OCI-LY3 (cell line): ENCODE data around the gene FBXO38.

Experiments used
- H2AFZ ChIP-seq: fragments of 200-600, 300-600 bp; shearing (Covaris generic); 2 replicates; pipeline ENCODE4 v1.6.0; 2014; ENCODE audit warnings: antibody characterized with exemption, low read depth, low read length
- H3K27ac ChIP-seq: fragments of 200-600, 300-600 bp; sonication (generic); 2 replicates; pipeline ENCODE4 v1.5.1; 2014; ENCODE audit warnings: mild to moderate bottlenecking, low read length, moderate library complexity, mixed read lengths
- H3K27me3 ChIP-seq: fragments of 200-600, 300-600 bp; sonication (generic); 2 replicates; pipeline ENCODE4 v1.6.1; 2014; ENCODE audit warnings: low read depth, low read length, mixed read lengths
- H3K36me3 ChIP-seq: fragments of 200-600, 300-600 bp; sonication (generic); replicated peaks from 2 replicates; pipeline ENCODE3; 2014; ENCODE audit warnings: low read depth, low read length, mixed read lengths
- H3K4me1 ChIP-seq: fragments of 300-600, 200-600 bp; sonication (generic); 2 replicates; pipeline ENCODE4 v1.6.1; 2014; ENCODE audit warnings: low read length, mixed read lengths
- H3K4me2 ChIP-seq: fragments of 200-600, 300-600 bp; sonication (generic); 2 replicates; pipeline ENCODE4 v1.6.1; 2014; ENCODE audit warnings: low read length, mixed read lengths
- H3K4me3 ChIP-seq: fragments of 300-600, 200-600 bp; sonication (generic); 2 replicates; pipeline ENCODE4 v1.5.1; 2014; ENCODE audit warnings: antibody characterized with exemption, mild to moderate bottlenecking, low read length, moderate library complexity
- H3K79me2 ChIP-seq: fragments of 300-600, 200-600 bp; shearing (Covaris generic); 2 replicates; pipeline ENCODE4 v1.6.1; 2014; ENCODE audit warnings: mild to moderate bottlenecking, low read length, mixed read lengths
- H3K9ac ChIP-seq: fragments of 300-600, 200-600 bp; shearing (Covaris generic); 2 replicates; pipeline ENCODE4 v1.6.0; 2014; ENCODE audit warnings: mild to moderate bottlenecking, low read length, moderate library complexity
- H3K9me3 ChIP-seq: fragments of 200-600, 300-600 bp; shearing (Covaris generic); 2 replicates; pipeline ENCODE4 v1.6.1; 2014; ENCODE audit warnings: low read length, mixed read lengths; ENCODE audit not compliant: insufficient read depth
- H4K20me1 ChIP-seq: fragments of 200-600, 300-600 bp; sonication (generic); 2 replicates; pipeline ENCODE4 v1.6.1; 2016; ENCODE audit warnings: low read length, mixed read lengths; ENCODE audit not compliant: insufficient read depth
- CTCF ChIP-seq: fragments of 200-600, 300-600 bp; sonication (generic); IDR thresholded peaks from 2 replicates; pipeline ENCODE4 v1.5.1; 2014; ENCODE audit warnings: antibody characterized with exemption, low read length, low read depth
- EZH2phosphoT487 ChIP-seq: fragments of 200-600 bp; shearing (Covaris generic); IDR thresholded peaks from 2 replicates; pipeline ENCODE4 v1.6.1; 2018; ENCODE audit warnings: antibody characterized with exemption, mixed run types, low read depth

FBXO38 gene

GRCh38 chr5:148394587-148395019 lies 10.8 kb downstream of the FBXO38 start:
- Histone ChIP-seq H3K27me3 (no peaks in the 10 kb centered on the region), H3K79me2 (peaks cover 20% of the 10 kb centered on the region), H3K9ac (no peak overlapping the region), H3K4me1 (no peaks in the 10 kb centered on the region), H3K4me3 (no peak overlapping the region), H4K20me1 (no peaks in the 10 kb centered on the region), H2AFZ (no peak overlapping the region), H3K27ac (no peak overlapping the region), H3K36me3 (peaks cover 7% of the 10 kb centered on the region), H3K4me2 (no peak overlapping the region), H3K9me3 (no peaks in the 10 kb centered on the region)
- TF ChIP-seq CTCF = no peak
- no peak for TF ChIP-seq EZH2phosphoT487

GRCh38 chr5:148395031-148395430 lies 11.3 kb downstream of the FBXO38 start:
- no peak overlapping the region for H3K27ac ChIP-seq
- no peaks in the 10 kb centered on the region for H3K9me3 ChIP-seq
- H4K20me1 ChIP-seq = no peaks in the 10 kb centered on the region
- peaks cover 10% of the 10 kb centered on the region for H3K36me3 ChIP-seq
- no peaks in the 10 kb centered on the region for H3K27me3 ChIP-seq
- no peak overlapping the region for H3K4me2 ChIP-seq
- H3K9ac ChIP-seq = no peak overlapping the region
- H3K4me3 ChIP-seq = no peak overlapping the region
- H3K79me2 ChIP-seq = peaks cover 20% of the 10 kb centered on the region
- no peak overlapping the region for H2AFZ ChIP-seq
- no peaks in the 10 kb centered on the region for H3K4me1 ChIP-seq
- no peak for TF ChIP-seq CTCF
- no peak for TF ChIP-seq EZH2phosphoT487

GRCh38 chr5:148397968-148398595 lies 14.3 kb downstream of the FBXO38 start:
- H3K4me2 ChIP-seq = no peak overlapping the region
- peaks cover 5% of the 10 kb centered on the region for H3K4me1 ChIP-seq
- H3K9me3 ChIP-seq = no peaks in the 10 kb centered on the region
- no peak overlapping the region for H2AFZ ChIP-seq
- peaks cover 23% of the 10 kb centered on the region for H3K36me3 ChIP-seq
- no peak overlapping the region for H3K27ac ChIP-seq
- H4K20me1 ChIP-seq = 0 out of 2 replicates have a peak, but pooled peaks cover 3% of the 10 kb centered on the region
- no peaks in the 10 kb centered on the region for H3K79me2 ChIP-seq
- H3K27me3 ChIP-seq = no peaks in the 10 kb centered on the region
- no peak overlapping the region for H3K9ac ChIP-seq
- TF ChIP-seq EZH2phosphoT487 = no peak
- no peak for TF ChIP-seq CTCF
- H3K4me3 ChIP-seq = no peak overlapping the region

- Histone ChIP-seq H3K27me3 (no peaks in the 10 kb centered on the region), H3K9me3 (no peaks in the 10 kb centered on the region), H3K4me1 (peaks cover 12% of the 10 kb centered on the region), H2AFZ (no peak overlapping the region), H3K36me3 (peaks cover 23% of the 10 kb centered on the region), H4K20me1 (0 out of 2 replicates have a peak, but pooled peaks cover 3% of the 10 kb centered on the region), H3K4me2 (no peak overlapping the region), H3K27ac (no peak overlapping the region), H3K79me2 (no peaks in the 10 kb centered on the region), H3K9ac (no peak overlapping the region), H3K4me3 (no peak overlapping the region)
- no peak for TF ChIP-seq EZH2phosphoT487
- no peak for TF ChIP-seq CTCF
These were observed 15.0 kb downstream of the FBXO38 start for GRCh38 chr5:148398698-148399121.
